ENCODE results near the gene FAM171A2. TPM values are rescaled to one million over a fixed set of nuclear protein-coding genes. Genes with fewer than 3 reads are reported as not detected.

FAM171A2 gene
- total RNA-seq, 1 donor from 2014 or later = 60.7 TPM

- no peak for DNase-seq (ENCODE audit: low spot score in 2 of 2)
Measured at GRCh38 chr17:44362459-44362948, 1.1 kb downstream of the FAM171A2 start.

GRCh38 chr17:44361292-44362260 lies 2.1 kb downstream of the FAM171A2 start:
- no peak for FAIRE-seq
- no peak for DNase-seq (ENCODE audit: low spot score in 2 of 2)

More at GRCh38 chr17:44362459-44362948, 1.1 kb downstream of the FAM171A2 start:
- no peak for FAIRE-seq

GRCh38 chr17:44360826-44361225 lies 2.8 kb downstream of the FAM171A2 start:
- DNase-seq (ENCODE audit: low spot score in 2 of 2) (no peak), FAIRE-seq (no peak)

GRCh38 chr17:44360144-44360533 lies 3.5 kb downstream of the FAM171A2 start:
- no peak for FAIRE-seq
- DNase-seq (ENCODE audit: low spot score in 2 of 2) = no peak

- DNase-seq (ENCODE audit: low spot score in 2 of 2) = no peak
- no peak for FAIRE-seq
Measured at GRCh38 chr17:44359458-44360143, 4.1 kb downstream of the FAM171A2 start.

- FAIRE-seq (no peak), DNase-seq (ENCODE audit: low spot score in 2 of 2) (no peak)
Measured at GRCh38 chr17:44359006-44359405, 4.6 kb downstream of the FAM171A2 start.

- FAIRE-seq (no peak), DNase-seq (ENCODE audit: low spot score in 2 of 2) (no peak)
Measured at GRCh38 chr17:44358066-44358465, 5.6 kb downstream of the FAM171A2 start.

- no peak for DNase-seq (ENCODE audit: low spot score in 2 of 2)
- no peak for FAIRE-seq
Measured at GRCh38 chr17:44356241-44356640, 7.4 kb downstream of the FAM171A2 start.

GRCh38 chr17:44355642-44356099 lies 8.0 kb downstream of the FAM171A2 start:
- FAIRE-seq = no peak
- DNase-seq (ENCODE audit: low spot score in 2 of 2) = peak in 1 of 2 donors; percentile 18

GRCh38 chr17:44354582-44355561 lies 8.8 kb downstream of the FAM171A2 start:
- peak in 1 of 2 donors; percentile 53 for DNase-seq (ENCODE audit: low spot score in 2 of 2)

GRCh38 chr17:44353672-44354331 lies 9.9 kb downstream of the FAM171A2 start:
- no peak for FAIRE-seq

More at GRCh38 chr17:44354582-44355561, 8.8 kb downstream of the FAM171A2 start:
- no peak for FAIRE-seq

GRCh38 chr17:44352828-44353671 lies 10.6 kb downstream of the FAM171A2 start:
- DNase-seq (ENCODE audit: low spot score in 2 of 2) (peak in 1 of 2 donors; percentile 20), FAIRE-seq (no peak)

More at GRCh38 chr17:44353672-44354331, 9.9 kb downstream of the FAM171A2 start:
- DNase-seq (ENCODE audit: low spot score in 2 of 2) = peak in 1 of 2 donors; percentile 54

GRCh38 chr17:44351961-44352827 lies 11.5 kb downstream of the FAM171A2 start:
- DNase-seq (ENCODE audit: low spot score in 2 of 2) = peak in 1 of 2 donors; percentile 31
- FAIRE-seq = no peak

GRCh38 chr17:44351464-44351863 lies 12.2 kb downstream of the FAM171A2 start:
- FAIRE-seq (no peak), DNase-seq (ENCODE audit: low spot score in 2 of 2) (peak in 1 of 2 donors; percentile 14)

GRCh38 chr17:44350733-44351226 lies 12.9 kb downstream of the FAM171A2 start:
- DNase-seq (ENCODE audit: low spot score in 2 of 2) (peak; percentile 80 to 85), FAIRE-seq (no peak)

GRCh38 chr17:44349553-44350070 lies 14.0 kb downstream of the FAM171A2 start:
- no peak for FAIRE-seq

GRCh38 chr17:44348988-44349364 lies 14.7 kb downstream of the FAM171A2 start:
- DNase-seq (ENCODE audit: low spot score in 2 of 2) (no peak), FAIRE-seq (no peak)

More at GRCh38 chr17:44349553-44350070, 14.0 kb downstream of the FAM171A2 start:
- no peak for DNase-seq (ENCODE audit: low spot score in 2 of 2)

All from frontal cortex (tissue), 4 donors.